ENCODE measurements around the gene EIF4G2.

Gene EIF4G2

GRCh38 chr11:10762185-10762584 is 46.5 kb downstream of the EIF4G2 start:
- no peak for DNase-seq (ENCODE audit: low read depth)
- no peak overlapping the region for H3K4me3 ChIP-seq (replicated peaks; ENCODE audit: low read depth, low read length)
- TF ChIP-seq CTCF (IDR thresholded peaks at IDR 0.05; ENCODE audit: low read length, missing control alignments): no peak

DNA sequence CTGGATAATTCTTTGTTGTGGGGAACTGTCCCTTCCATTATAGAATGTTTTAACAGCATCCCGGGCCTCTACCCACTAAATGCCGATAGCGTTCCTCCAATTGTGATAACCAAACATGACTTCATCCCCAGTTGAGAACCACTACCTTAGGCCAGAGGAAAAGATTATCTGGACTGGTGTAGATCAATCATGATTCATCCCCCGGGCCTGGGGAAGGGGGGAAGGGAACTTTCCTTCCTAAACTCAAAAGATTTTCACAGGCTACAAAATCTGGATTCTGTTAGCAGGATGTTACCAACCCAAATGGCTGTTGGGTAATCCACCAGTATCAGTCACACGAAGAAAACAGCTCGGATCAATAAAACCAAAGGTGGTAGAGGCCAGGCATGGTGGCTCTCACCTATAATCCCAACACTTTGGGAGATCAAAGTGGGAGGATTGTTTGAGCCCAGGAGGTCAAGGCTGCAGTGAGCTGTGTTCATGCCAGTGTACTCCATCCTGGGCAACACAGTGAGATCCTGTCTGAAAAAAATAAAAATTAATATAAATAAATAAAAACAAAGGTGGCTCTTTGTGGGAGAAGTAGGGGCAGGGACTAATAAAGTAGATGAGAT is 47.5 kb downstream of the EIF4G2 start:
- no peak for TF ChIP-seq CTCF (IDR thresholded peaks at IDR 0.05; ENCODE audit: low read length, missing control alignments)
- no peak overlapping the region for H3K4me3 ChIP-seq (replicated peaks; ENCODE audit: low read depth, low read length)
- no peak for DNase-seq (ENCODE audit: low read depth)

GRCh38 chr11:10758957-10759356 is 49.8 kb downstream of the EIF4G2 start:
- peak; percentile 26 for TF ChIP-seq CTCF (IDR thresholded peaks at IDR 0.05; ENCODE audit: low read length, missing control alignments)
- H3K4me3 ChIP-seq (replicated peaks; ENCODE audit: low read depth, low read length): no peak overlapping the region
- no peak for DNase-seq (ENCODE audit: low read depth)

- no peak for DNase-seq (ENCODE audit: low read depth)
- TF ChIP-seq CTCF (IDR thresholded peaks at IDR 0.05; ENCODE audit: low read length, missing control alignments): no peak
- peak overlapping the region; percentile 96 for H3K4me3 ChIP-seq (replicated peaks; ENCODE audit: low read depth, low read length)
These were observed 56.2 kb downstream of the EIF4G2 start for GRCh38 chr11:10752486-10752885.

GRCh38 chr11:10752061-10752460 is 56.7 kb downstream of the EIF4G2 start:
- TF ChIP-seq CTCF (IDR thresholded peaks at IDR 0.05; ENCODE audit: low read length, missing control alignments): no peak
- peak overlapping the region; percentile 96 for H3K4me3 ChIP-seq (replicated peaks; ENCODE audit: low read depth, low read length)
- DNase-seq (ENCODE audit: low read depth): no peak

- TF ChIP-seq CTCF (IDR thresholded peaks at IDR 0.05; ENCODE audit: low read length, missing control alignments): no peak
- H3K4me3 ChIP-seq (replicated peaks; ENCODE audit: low read depth, low read length): peak overlapping the region; percentile 96
- no peak for DNase-seq (ENCODE audit: low read depth)
These were observed 57.2 kb downstream of the EIF4G2 start for GRCh38 chr11:10751581-10751940.

DNA sequence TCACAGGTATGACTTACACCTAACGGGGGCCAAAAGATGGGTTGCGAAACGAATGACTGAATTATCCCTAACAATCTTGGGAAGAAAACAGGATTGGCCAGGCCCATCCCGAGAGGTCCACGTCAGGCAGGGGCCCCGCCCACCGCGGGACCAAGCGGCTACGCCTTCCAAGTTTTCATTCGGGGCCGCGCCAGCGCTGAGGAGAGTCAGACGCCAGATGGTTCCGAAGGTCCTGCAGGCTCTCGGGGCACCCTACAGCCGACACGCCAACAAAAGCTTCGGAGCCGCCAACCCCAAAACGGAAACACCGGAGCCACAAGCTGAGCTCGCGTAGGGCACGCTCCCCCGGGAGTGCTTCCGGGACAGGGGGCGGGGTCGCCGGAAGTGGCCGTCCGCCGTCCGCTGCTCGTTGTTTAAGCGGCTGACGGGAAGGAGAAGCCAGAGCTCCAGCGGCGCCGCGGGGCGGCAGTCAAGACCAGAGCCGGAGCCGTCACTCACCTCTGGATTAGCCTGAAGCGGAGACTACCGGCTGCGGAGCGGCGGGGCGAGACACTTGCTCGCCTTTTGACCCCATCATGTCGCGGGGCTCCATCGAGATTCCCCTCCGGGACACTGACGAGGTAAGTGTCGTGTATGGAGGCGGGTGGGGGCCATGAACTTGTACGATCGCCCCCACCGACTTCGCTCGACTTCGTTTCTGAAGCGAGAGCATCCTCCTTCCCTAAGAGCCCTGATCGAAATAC is 57.7 kb downstream of the EIF4G2 start, which contains the start of gene CTR9:
CTR9 (plus strand) TSS at position 409 of the 743 bp plus-strand sequence; CDS start at position 576, 167 bp downstream.
- peak; percentile 29 for TF ChIP-seq CTCF (IDR thresholded peaks at IDR 0.05; ENCODE audit: low read length, missing control alignments)
- peak within 1 kb of the TSS; percentile 96 for H3K4me3 ChIP-seq (replicated peaks; ENCODE audit: low read depth, low read length)
- peak; percentile 93 for DNase-seq (ENCODE audit: low read depth)
